GM12878 (cell line): ENCODE results near the gene LRRC8B. TPM values are rescaled to one million over a fixed set of nuclear protein-coding genes. Genes with fewer than 3 reads are reported as not detected.

Source experiments
- ATAC-seq: fragments of 200-7000 bp; cut with Tn5 transposase; 3 replicates; pipeline ENCODE4 v1.9.1; 2020; ENCODE audit warnings: mild to moderate bottlenecking, moderate library complexity
- BruUV-seq: library from RNA; stranded (reverse); fragments of 400-500 nt; replicated peaks from 2 replicates; lab custom pipeline; 2021; lab: Mats Ljungman, UMichigan
- CTCF ChIA-PET: fragments of 300-600 bp; sonication (Branson Sonifier 250); formaldehyde crosslinking; extraction: SDS; loops from one replicate; lab custom pipeline; 2021; ENCODE audit warnings: inconsistent platforms; lab: Yijun Ruan, JAX
- POLR2A ChIA-PET: fragments of 350-600 bp; formaldehyde crosslinking; extraction: SDS; loops from one replicate; lab custom pipeline; 2021; ENCODE audit warnings: inconsistent platforms; lab: Charles Lee
- RAD21 ChIA-PET: fragments of 300-600 bp; sonication (Branson Sonifier 250); formaldehyde crosslinking; loops from one replicate; lab custom pipeline; 2023; ENCODE audit warnings: antibody characterized with exemption; ENCODE audit not compliant: unreplicated experiment; lab: Charles Lee
- SMC1A ChIA-PET: fragments of 300-600 bp; sonication (Branson Sonifier 250); formaldehyde crosslinking; loops from one replicate; lab custom pipeline; 2023; ENCODE audit not compliant: unreplicated experiment, uncharacterized antibody; lab: Charles Lee
- DNase-seq: peaks from one replicate; pipeline ENCODE4 v3.0.0-alpha.2; 2011; ENCODE audit warnings: low read depth, low spot score
- FAIRE-seq: peaks from 3 replicates; lab custom pipeline; 2011; peaks lifted over from hg19 to GRCh38; lab: Jason Lieb, UNC
- H2AFZ ChIP-seq: 2 replicates; pipeline ENCODE4 v1.6.0; 2011; ENCODE audit warnings: low read depth, low read length, control low read depth; ENCODE audit not compliant: control insufficient read depth
- H3K27ac ChIP-seq: 2 replicates; pipeline ENCODE4 v1.5.1; 2011; ENCODE audit warnings: control low read depth; ENCODE audit not compliant: control insufficient read depth, insufficient read depth
- H3K27me3 ChIP-seq, 2 experiments: replicated peaks in 1 of 2; 2 replicates each; pipeline versions ENCODE4 v1.6.0 to v1.6.1; 2011; ENCODE audit warnings: low read length in 1 of 2; ENCODE audit not compliant: control insufficient read depth in 2 of 2, insufficient read depth in 2 of 2
- H3K36me3 ChIP-seq, 2 experiments: 2 replicates each; pipeline ENCODE4 v1.5.1; 2011; ENCODE audit warnings: low read length in 1 of 2; ENCODE audit not compliant: control insufficient read depth in 2 of 2, insufficient read depth in 2 of 2
- H3K4me1 ChIP-seq: 2 replicates; pipeline ENCODE4 v1.6.1; 2011; ENCODE audit warnings: mild to moderate bottlenecking, low read length, moderate library complexity, mixed read lengths; ENCODE audit not compliant: control insufficient read depth, insufficient read depth
- H3K4me2 ChIP-seq: 2 replicates; pipeline ENCODE4 v1.6.0; 2011; ENCODE audit warnings: control low read depth; ENCODE audit not compliant: control insufficient read depth, insufficient read depth
- H3K4me3 ChIP-seq: fragments of 200-600 bp; sonication (generic); 2 replicates; pipeline ENCODE4 v1.5.1; 2016
- H3K79me2 ChIP-seq: 2 replicates; pipeline ENCODE4 v1.6.0; 2011; ENCODE audit warnings: low read length; ENCODE audit not compliant: control insufficient read depth, insufficient read depth
- H3K9ac ChIP-seq: 2 replicates; pipeline ENCODE4 v1.8.0; 2011; ENCODE audit warnings: low read length, control low read depth, mixed read lengths; ENCODE audit not compliant: control insufficient read depth, insufficient read depth
- H3K9me3 ChIP-seq: replicated peaks from 3 replicates; pipeline ENCODE4 v1.5.1; 2011; ENCODE audit warnings: mild to moderate bottlenecking, low read length; ENCODE audit not compliant: control insufficient read depth, insufficient read depth
- H4K20me1 ChIP-seq: 2 replicates; pipeline ENCODE4 v1.6.0; 2011; ENCODE audit not compliant: control insufficient read depth, insufficient read depth
- BCL3 ChIP-seq: IDR thresholded peaks from 2 replicates; pipeline ENCODE4 v1.6.1; 2011; ENCODE audit warnings: borderline replicate concordance, low read depth, mild to moderate bottlenecking, moderate library complexity, low read length; ENCODE audit not compliant: insufficient read depth, poor library complexity, severe bottlenecking
- E2F4 ChIP-seq: IDR thresholded peaks from 2 replicates; pipeline ENCODE4 v1.6.1; 2012; ENCODE audit warnings: low read depth, low read length, improper control_type of control experiment
- NR2C2 ChIP-seq: IDR thresholded peaks from 2 replicates; pipeline ENCODE4 v1.6.1; 2011; ENCODE audit warnings: borderline replicate concordance, low read depth; ENCODE audit not compliant: control insufficient read depth, insufficient read length
- SIX5 ChIP-seq: IDR thresholded peaks from 2 replicates; pipeline ENCODE4 v1.6.1; 2011; ENCODE audit warnings: mild to moderate bottlenecking, low read depth, low read length, moderate library complexity; ENCODE audit not compliant: severe bottlenecking
- STAT1 ChIP-seq: fragments of 450-650 bp; conservative IDR thresholded peaks from 2 replicates; pipeline ENCODE4 v1.6.1; 2014; ENCODE audit warnings: antibody characterized with exemption, mild to moderate bottlenecking
- whole genome bisulfite sequencing: methylation state at CpG from one replicate; pipeline ENCODE4 v1.1.6; 2016; ENCODE audit warnings: low lambda C conversion rate; ENCODE audit not compliant: insufficient replicate concordance, insufficient coverage; ENCODE audit errors: missing lambda C conversion rate; 5-methylcytosine and 5-hydroxymethylcytosine counted together
- in situ Hi-C: fragments of 300-500 bp; cut with MboI; formaldehyde crosslinking; loops from 9 replicates; pipeline ENCODE4 v1.14.3; 2018; ENCODE audit warnings: mixed read lengths
- intact Hi-C: fragments of 100-400 bp; cut with micrococcal nuclease; formaldehyde crosslinking; loops from one replicate; pipeline ENCODE4 v1.14.2; 2022; ENCODE audit not compliant: unreplicated experiment
- polyA plus RNA-seq, 11 experiments: library from polyadenylated mRNA; depleted of rRNA in 4 of 11; unstranded in 6 of 11; stranded (reverse) in 5 of 11; fragments of >200 nt; fragmentation: Nextera tagmentation in 4 of 11; fragmentation: Illumina TruSeq in 1 of 11; extraction: Ambion mirVana in 4 of 11; extraction: Trizol in 1 of 11; gene quantifications; 1 replicate in 1 of 11; 2 replicates in 10 of 11; pipeline versions ENCODE4 v1.2.1 to v1.2.3, GENCODE V29; 2011 to 2016; ENCODE audit warnings: inconsistent platforms in 2 of 11, missing spikeins in 2 of 11, low read depth in 1 of 11
- total RNA-seq, 4 experiments: library from RNA; depleted of rRNA in 3 of 4; stranded (reverse); fragments of >200 nt in 3 of 4; fragmentation: Illumina TruSeq in 1 of 4; extraction: Trizol in 1 of 4; gene quantifications; 2 replicates each; pipeline versions ENCODE4 v1.2.1 to v1.2.3, GENCODE V29; 2013 to 2021

Gene LRRC8B
- total and polyA plus RNA-seq, 10 of the 15 experiments (the other 5 are each of a cell fraction or from before 2014, with no cell fraction given), result 1.3 to 9.2 (median 5.4) TPM

- Histone ChIP-seq H3K36me3 (peaks cover 3 to 7% of the 10 kb centered on the region in 2 experiments; a peak in 2 of 4 replicates), H2AFZ (no peak overlapping the region), H4K20me1 (no peaks in the 10 kb centered on the region), H3K4me3 (no peak overlapping the region), H3K79me2 (no peaks in the 10 kb centered on the region)
- no peak for DNase-seq
- intact Hi-C loops, result no loop called here
- RAD21 ChIA-PET, result no interaction called here
- FAIRE-seq, result no peak
- POLR2A ChIA-PET, result no interaction called here
- TF ChIP-seq SIX5 (no peak), E2F4 (no peak), BCL3 (no peak), STAT1 (no peak), NR2C2 (no peak)
- TF ChIP-seq, all 136 proteins: peak for 0
- Histone ChIP-seq H3K4me2 (no peak overlapping the region), H3K9ac (no peak overlapping the region), H3K4me1 (peaks cover 5% of the 10 kb centered on the region), H3K27me3 (no peaks in the 10 kb centered on the region), H3K9me3 (no peaks in the 10 kb centered on the region), H3K27ac (no peak overlapping the region)
- ChIA-PET SMC1A (interaction anchor here (0.8 to 1.5 kb wide), 3 partner anchors 14 to 193 kb away, joined by 3 read pairs; no protein-coding TSS in a partner anchor), CTCF (no interaction called here)
- no TSS peak for BruUV-seq
- in situ Hi-C loops, result no loop called here
- ATAC-seq, result no peak
- WGBS, result 89% methylated on average over 1 of the region's 1 CpG
These were observed 50.6 kb downstream of the LRRC8B start for GRCh38 chr1:89575207-89575606.
